Measurements from ENCODE around the gene HSPB7.

HSPB7 gene

GRCh38 chr1:16017461-16018303 is at the start of gene HSPB7:
HSPB7 (minus strand) TSS chr1:16018043; CDS start chr1:16017963, 80 bp downstream.
- no peak within 1 kb of the TSS for H3K4me3 ChIP-seq (replicated peaks; ENCODE audit: low read depth, low read length)
- DNase-seq (ENCODE audit: extremely low read depth, insufficient read length): no peak
- H3K36me3 ChIP-seq (ENCODE audit: control insufficient read depth, insufficient read depth, low read length): no peaks in the 10 kb centered on the region
- TF ChIP-seq, protein P1, sequence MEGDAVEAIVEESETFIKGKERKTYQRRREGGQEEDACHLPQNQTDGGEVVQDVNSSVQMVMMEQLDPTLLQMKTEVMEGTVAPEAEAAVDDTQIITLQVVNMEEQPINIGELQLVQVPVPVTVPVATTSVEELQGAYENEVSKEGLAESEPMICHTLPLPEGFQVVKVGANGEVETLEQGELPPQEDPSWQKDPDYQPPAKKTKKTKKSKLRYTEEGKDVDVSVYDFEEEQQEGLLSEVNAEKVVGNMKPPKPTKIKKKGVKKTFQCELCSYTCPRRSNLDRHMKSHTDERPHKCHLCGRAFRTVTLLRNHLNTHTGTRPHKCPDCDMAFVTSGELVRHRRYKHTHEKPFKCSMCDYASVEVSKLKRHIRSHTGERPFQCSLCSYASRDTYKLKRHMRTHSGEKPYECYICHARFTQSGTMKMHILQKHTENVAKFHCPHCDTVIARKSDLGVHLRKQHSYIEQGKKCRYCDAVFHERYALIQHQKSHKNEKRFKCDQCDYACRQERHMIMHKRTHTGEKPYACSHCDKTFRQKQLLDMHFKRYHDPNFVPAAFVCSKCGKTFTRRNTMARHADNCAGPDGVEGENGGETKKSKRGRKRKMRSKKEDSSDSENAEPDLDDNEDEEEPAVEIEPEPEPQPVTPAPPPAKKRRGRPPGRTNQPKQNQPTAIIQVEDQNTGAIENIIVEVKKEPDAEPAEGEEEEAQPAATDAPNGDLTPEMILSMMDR (IDR thresholded peaks at IDR 0.05; ENCODE audit: insufficient read depth, low read length, poor library complexity, severe bottlenecking): peak; percentile 16
- H3K27me3 ChIP-seq (replicated peaks; ENCODE audit: control insufficient read depth, insufficient read depth, low read length): peaks cover 5% of the 10 kb centered on the region; the same call in 1 of the 2 replicates

- Histone ChIP-seq H3K4me3 (replicated peaks; ENCODE audit: low read depth, low read length) (no peak overlapping the region), H3K36me3 (ENCODE audit: control insufficient read depth, insufficient read depth, low read length) (no peaks in the 10 kb centered on the region), H3K27me3 (replicated peaks; ENCODE audit: control insufficient read depth, insufficient read depth, low read length) (peaks cover 2% of the 10 kb centered on the region)
- TF ChIP-seq, protein P1 (IDR thresholded peaks at IDR 0.05; ENCODE audit: insufficient read depth, low read length, poor library complexity, severe bottlenecking): no peak
- no peak for DNase-seq (ENCODE audit: extremely low read depth, insufficient read length)
Observed at GRCh38 chr1:16067127-16067768, 49.4 kb upstream of the HSPB7 start.

- DNase-seq (ENCODE audit: extremely low read depth, insufficient read length): no peak
- no peak overlapping the region for H3K4me3 ChIP-seq (replicated peaks; ENCODE audit: low read depth, low read length)
- no peaks in the 10 kb centered on the region for H3K36me3 ChIP-seq (ENCODE audit: control insufficient read depth, insufficient read depth, low read length)
- TF ChIP-seq, protein P1 (IDR thresholded peaks at IDR 0.05; ENCODE audit: insufficient read depth, low read length, poor library complexity, severe bottlenecking): no peak
- peaks cover 2% of the 10 kb centered on the region for H3K27me3 ChIP-seq (replicated peaks; ENCODE audit: control insufficient read depth, insufficient read depth, low read length)
Observed at GRCh38 chr1:16066245-16066644, 48.4 kb upstream of the HSPB7 start.

DNA sequence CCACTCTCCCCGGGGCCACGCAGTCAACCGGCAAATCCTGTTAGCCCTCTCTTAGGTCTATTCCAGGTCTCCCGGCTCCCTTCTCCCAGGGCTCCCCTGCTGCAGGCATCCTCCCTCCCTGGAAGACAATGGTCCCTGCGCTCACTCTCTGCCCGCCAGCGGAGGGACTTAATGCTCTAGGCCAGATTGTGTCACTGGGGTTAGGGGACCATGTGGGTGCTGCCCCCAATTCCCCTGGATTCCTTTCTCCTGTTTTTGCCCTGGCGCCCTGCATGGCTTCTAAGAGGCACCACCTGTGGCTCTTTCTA is 47.4 kb upstream of the HSPB7 start:
- Histone ChIP-seq H3K4me3 (replicated peaks; ENCODE audit: low read depth, low read length) (no peak overlapping the region), H3K27me3 (replicated peaks; ENCODE audit: control insufficient read depth, insufficient read depth, low read length) (peaks cover 3% of the 10 kb centered on the region), H3K36me3 (ENCODE audit: control insufficient read depth, insufficient read depth, low read length) (no peaks in the 10 kb centered on the region)
- TF ChIP-seq, protein P1 (IDR thresholded peaks at IDR 0.05; ENCODE audit: insufficient read depth, low read length, poor library complexity, severe bottlenecking): no peak
- DNase-seq (ENCODE audit: extremely low read depth, insufficient read length): no peak

GRCh38 chr1:16064536-16065268 is 46.9 kb upstream of the HSPB7 start:
- peaks cover 3% of the 10 kb centered on the region for H3K27me3 ChIP-seq (replicated peaks; ENCODE audit: control insufficient read depth, insufficient read depth, low read length)
- H3K4me3 ChIP-seq (replicated peaks; ENCODE audit: low read depth, low read length): no peak overlapping the region
- no peaks in the 10 kb centered on the region for H3K36me3 ChIP-seq (ENCODE audit: control insufficient read depth, insufficient read depth, low read length)
- TF ChIP-seq, protein P1 (IDR thresholded peaks at IDR 0.05; ENCODE audit: insufficient read depth, low read length, poor library complexity, severe bottlenecking): no peak
- DNase-seq (ENCODE audit: extremely low read depth, insufficient read length): no peak

All from GM06990 (cell line).